ENCODE results near the gene E2F6.

Gene E2F6

DNA sequence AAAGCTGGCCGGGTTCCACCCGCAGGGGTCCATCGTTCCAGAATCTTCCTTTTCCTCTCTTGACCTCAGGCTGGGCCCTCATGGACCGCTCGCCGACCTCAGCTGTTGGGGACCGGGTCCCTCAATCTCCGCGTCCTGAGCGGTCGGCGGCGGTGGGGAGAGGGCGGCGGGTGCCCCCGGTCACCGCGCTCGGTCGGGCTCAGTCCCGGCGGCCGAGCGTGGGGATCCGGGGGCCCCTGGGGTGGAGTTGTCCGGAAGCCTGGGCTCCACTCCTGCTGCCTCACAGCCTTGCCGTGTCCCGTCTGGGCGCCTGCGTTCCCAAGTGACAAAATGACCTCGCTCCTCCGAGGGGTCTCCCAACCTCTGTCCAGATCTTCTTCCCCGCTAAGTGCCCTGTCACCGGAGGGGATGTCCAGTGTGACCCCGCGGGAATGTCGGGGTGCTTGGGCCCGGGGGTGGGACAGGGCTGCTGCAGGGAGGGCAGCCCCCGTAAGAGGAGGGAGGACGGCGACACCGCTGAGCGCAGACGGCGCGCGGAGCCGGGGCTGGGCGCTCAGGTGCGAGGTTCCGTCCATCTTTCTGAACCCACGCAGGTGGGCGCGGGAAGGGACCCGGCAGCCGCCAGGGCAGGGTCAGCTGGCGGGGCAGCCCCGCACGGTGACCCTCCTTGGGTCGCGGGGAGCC lies 16.0 kb upstream of the E2F6 start:
- no peak for FAIRE-seq

DNA sequence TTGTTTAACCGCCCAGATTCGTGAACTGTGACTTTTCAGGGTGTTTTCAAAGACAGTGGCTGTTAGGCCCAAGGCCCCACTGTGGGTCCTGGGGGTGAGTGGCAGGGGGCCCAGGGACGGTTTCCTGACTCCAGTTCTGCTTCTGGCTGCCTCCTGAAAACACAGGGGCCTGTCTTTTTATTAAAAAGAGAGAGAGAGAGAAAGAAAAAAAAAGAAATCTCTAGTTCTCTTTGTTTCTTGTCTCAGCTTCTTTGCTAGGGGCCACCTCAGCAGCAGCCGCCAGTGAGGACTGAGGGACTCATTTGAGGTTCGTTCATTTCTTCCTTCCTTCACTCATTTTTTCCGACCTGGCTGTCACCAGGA lies 15.4 kb upstream of the E2F6 start:
- FAIRE-seq: no peak
- no peak for TF ChIP-seq POLR2A (IDR thresholded peaks at IDR 0.05; ENCODE audit: low read depth, low read length)
- no peak for DNase-seq (ENCODE audit: insufficient read length, low spot score)

More for the DNA sequence above, 16.0 kb upstream of the E2F6 start:
- DNase-seq (ENCODE audit: insufficient read length, low spot score): no peak
- no peak for TF ChIP-seq POLR2A (IDR thresholded peaks at IDR 0.05; ENCODE audit: low read depth, low read length)

DNA sequence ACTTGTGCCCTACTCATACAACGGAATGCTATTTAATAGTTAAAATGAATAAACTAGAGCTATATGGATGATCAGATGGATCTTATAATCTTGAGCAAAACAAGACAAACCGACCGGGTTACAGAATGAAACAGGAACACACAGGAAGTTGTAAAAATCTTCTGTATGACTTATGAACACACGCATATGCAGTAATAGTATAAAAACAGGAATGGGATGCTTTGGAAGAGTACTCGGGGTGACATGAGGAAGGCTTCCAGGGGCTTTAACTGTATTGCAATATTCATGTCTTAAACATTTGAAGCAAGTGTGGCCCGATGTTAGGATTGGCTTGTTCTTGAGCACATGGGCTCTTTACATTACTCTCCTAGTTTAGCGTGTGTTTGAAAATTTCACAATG lies 14.9 kb upstream of the E2F6 start:
- DNase-seq (ENCODE audit: insufficient read length, low spot score): no peak
- FAIRE-seq: no peak
- TF ChIP-seq POLR2A (IDR thresholded peaks at IDR 0.05; ENCODE audit: low read depth, low read length): no peak

DNA sequence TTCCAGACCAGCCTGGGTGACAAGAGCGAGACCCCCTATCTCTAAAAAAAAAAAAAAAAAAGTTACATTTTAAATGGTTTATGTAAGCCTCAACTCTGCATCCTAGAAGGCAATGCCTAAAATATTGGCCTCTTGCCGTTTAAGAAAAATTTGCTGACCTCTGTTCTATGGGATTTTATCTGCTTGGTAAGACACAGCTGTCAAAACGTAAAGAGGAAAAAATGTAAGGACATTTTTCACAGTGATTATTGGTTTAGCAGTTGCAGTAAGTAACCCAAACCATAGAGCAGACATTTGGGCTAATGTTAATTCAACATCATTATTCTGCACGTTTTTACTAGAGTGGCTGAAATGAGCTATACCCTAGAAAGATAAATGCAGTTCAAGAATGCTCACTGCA lies 14.4 kb upstream of the E2F6 start:
- no peak for FAIRE-seq
- no peak for DNase-seq (ENCODE audit: insufficient read length, low spot score)
- TF ChIP-seq POLR2A (IDR thresholded peaks at IDR 0.05; ENCODE audit: low read depth, low read length): no peak

DNA sequence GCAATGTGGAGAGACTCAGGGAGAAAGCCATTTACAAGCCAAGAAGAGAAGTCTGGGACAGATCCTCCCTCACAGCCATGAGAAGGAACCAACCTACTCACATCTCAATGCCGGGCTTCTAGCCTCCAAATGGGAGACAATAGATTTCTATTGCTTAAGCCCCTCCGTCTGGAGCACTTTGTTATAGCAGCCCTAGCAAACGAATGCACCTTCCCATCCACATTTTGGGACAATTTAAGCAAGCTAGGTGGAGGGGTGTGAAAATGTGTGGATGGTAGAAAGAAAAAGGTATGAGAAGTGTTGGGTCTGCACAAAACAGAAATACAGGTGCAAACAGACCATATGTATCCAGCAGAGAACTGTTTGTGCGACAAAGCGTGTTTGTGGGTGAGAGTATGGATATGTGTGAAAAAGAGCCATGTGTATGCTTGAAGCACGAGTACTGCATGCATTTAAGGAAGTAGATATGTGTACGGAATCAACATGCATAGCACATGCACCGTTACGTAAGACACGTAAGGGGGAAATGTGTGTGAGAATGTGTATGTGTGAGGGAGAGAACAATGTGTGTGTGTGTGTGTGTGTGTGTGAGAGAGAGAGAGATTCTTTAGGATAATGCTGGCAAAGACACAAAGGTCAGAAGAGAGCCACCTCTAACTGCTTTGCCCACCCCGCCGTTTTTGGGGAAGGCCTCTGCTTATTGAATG lies 13.1 kb upstream of the E2F6 start:
- FAIRE-seq (no peak), DNase-seq (ENCODE audit: insufficient read length, low spot score) (no peak)
- no peak for TF ChIP-seq POLR2A (IDR thresholded peaks at IDR 0.05; ENCODE audit: low read depth, low read length)

DNA sequence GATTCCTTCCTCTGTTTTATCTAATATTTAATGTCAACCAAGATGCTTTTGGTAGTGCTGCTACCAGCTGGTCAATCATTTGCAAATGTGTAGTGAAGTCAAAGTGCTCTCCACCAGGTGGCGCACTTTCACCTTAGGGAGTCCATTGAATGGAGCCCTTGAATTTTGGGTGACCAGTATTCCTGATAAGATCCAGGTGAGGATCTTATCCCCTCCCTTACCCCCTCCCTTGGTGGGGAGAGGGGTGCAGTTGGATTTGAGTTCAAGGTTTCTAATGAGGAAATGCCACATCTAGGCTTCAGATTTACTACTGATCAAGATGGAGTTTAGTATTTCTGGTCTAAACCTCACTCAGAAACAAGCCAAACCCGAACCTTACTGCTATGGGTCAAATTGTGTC lies 12.0 kb upstream of the E2F6 start:
- FAIRE-seq: peak; percentile 91
- no peak for TF ChIP-seq POLR2A (IDR thresholded peaks at IDR 0.05; ENCODE audit: low read depth, low read length)

DNA sequence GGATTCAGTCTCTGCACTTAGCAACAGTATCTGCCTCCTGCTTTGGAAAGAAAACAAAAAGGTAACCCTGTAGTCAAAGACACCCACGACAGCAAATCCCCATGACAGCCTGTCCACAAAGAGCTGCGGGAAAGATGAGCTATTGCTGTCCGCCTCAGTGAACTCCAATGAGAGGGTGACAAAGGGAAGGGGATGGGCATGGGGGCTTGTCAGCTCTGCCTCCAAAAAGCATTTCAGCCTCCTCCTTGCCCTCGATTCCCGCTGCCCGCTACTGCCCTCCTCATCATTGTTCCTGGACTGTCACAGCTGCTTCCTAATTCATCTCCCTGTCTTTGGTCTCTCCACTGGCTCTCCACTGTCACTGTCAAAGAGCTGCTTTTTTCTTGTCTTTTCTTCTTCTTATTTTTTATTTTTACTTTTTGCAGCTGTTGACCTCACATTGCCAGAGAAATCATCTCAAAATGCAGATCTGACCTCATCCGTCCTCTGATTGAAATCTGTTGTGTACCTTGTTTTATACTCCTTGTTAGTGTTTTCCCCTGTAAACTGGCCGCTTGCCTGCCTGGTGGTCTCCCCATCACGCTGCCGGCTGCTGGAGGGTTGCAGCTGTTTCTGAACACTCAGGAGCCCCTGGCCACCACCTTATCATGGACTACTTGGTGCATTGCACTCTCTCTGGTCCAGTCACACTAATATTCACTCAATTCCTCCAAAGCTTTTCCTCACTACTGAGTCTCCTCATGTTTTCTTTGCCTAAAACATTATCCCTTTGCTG lies 7.9 kb upstream of the E2F6 start:
- DNase-seq (ENCODE audit: insufficient read length, low spot score) (no peak), FAIRE-seq (no peak)
- no peak for TF ChIP-seq POLR2A (IDR thresholded peaks at IDR 0.05; ENCODE audit: low read depth, low read length)

More for the DNA sequence above, 12.0 kb upstream of the E2F6 start:
- DNase-seq (ENCODE audit: insufficient read length, low spot score): peak; percentile 60

DNA sequence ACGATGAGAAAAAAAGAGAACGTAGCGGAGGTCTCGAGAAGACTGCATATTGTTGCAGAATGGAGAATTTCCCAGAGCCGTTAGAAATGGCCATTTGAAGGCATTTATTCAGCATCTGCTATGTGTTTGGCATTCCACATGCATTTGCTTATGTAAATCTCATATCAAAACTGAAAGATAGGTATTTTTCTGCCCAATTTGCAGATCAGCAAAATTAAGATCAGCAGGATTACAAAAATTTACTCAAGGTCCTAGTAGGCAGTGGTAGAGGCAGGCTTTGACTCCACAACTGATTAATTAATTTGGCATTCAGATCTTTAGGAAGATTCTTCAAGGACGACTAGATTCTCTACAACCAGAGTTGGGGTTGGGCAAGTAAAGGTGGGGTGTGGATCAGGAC lies 1.8 kb upstream of the E2F6 start:
- no peak for TF ChIP-seq POLR2A (IDR thresholded peaks at IDR 0.05; ENCODE audit: low read depth, low read length)
- no peak for FAIRE-seq

DNA sequence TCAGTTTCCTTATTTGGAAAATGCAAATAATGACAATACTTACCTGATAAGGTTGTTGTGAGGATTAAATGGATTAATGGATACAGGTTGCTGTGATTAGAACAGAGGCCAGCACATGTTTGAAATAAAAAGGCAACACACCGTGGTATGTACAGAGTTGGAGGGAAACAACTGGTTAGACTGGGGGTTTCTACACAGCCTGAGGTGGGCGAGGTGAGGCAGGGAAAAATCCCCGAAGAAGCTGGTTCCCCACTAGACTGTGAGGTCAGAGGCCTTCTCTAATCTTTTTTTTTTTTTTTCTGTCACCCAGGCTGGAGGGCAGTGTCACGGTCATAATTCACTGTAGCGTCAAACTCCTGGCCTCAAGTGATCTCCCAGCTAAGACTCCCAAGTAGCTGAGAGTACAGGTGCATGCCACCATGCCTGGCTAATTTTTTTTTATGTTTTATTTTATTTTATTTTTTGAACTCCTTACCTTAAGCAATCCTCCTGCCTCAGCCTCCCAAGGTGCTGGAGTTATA lies 1.2 kb upstream of the E2F6 start:
- DNase-seq (ENCODE audit: insufficient read length, low spot score) (no peak), FAIRE-seq (no peak)
- TF ChIP-seq POLR2A (IDR thresholded peaks at IDR 0.05; ENCODE audit: low read depth, low read length): no peak

More for the DNA sequence above, 1.8 kb upstream of the E2F6 start:
- no peak for DNase-seq (ENCODE audit: insufficient read length, low spot score)

DNA sequence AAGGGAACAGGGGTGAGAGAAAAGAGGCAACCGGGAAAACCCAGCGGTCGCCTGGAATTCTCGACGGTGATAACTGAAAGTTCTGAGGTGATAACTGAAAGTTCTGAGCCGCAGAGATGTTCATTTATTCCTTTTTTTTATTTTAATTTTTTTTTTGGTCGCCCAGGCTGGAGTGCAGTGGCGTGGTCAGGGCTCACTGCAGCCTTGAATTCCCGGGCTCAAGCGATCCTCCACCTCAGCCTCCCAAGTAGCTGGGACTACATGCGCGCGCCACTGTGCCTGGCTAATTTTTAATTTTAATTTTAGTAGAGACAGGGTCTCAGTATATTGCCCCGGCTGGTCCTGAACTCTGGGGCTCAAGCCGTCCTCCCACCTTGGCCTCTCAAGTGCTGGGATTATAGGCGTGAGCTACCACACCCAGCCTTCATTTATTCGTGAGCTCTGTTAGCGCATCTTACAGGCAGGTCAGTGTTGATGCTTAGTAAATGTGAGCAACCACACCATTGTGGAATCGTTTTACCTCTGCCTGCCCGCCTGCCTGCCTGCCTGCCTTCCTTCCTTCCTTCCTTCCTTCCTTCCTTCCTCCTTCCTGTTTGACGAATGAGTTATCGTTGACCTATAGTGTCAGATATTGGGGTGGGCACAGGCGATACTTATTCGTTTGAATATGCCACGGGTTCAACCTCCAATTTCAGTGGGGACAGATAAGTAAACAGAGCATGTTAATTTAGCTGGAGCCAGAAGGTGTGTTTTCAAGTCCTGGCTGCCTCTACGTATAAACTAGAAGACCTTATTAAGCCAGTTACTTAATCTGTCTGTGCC lies 557 bp upstream of the E2F6 start:
- no peak for TF ChIP-seq POLR2A (IDR thresholded peaks at IDR 0.05; ENCODE audit: low read depth, low read length)
- DNase-seq (ENCODE audit: insufficient read length, low spot score) (no peak), FAIRE-seq (no peak)

DNA sequence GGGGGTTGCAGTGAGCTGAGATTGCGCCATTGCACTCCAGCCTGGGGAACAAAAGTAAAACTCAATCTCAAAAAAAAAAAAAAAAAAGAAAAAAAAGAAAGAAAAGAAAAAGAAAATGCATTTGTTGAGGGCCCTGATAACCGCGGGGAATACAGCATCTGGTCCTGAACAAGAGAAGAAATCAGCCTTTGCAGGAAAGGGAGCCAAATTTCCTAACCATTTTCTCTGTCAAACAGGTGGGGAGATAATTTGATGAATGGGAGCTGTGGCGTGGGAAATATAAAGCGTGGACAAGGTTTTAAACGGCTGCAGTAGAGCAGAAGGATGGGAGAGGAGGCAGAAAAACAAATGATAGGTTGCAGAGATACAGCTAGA lies 864 bp downstream of the E2F6 start:
- no peak for FAIRE-seq
- no peak for TF ChIP-seq POLR2A (IDR thresholded peaks at IDR 0.05; ENCODE audit: low read depth, low read length)

DNA sequence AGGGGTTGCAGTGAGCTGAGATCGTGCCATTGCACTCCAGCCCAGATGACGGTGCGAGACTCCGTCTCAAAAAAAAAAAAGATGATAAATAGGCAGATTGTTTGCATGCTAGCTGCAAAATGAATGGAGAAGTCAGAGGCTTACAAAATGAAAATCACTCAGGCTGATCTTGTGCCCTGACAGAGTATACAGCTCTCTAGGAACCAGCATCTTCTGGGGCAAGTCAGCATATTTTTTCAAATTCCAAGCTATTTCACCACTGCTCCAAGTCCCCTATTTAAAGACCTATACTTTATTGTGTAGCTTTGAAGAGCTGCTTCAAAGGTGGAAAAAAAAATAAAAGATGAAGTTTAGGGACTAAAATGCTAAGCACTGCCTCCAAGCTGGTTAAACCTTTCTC lies 6.1 kb downstream of the E2F6 start:
- DNase-seq (ENCODE audit: insufficient read length, low spot score) (no peak), FAIRE-seq (no peak)
- no peak for TF ChIP-seq POLR2A (IDR thresholded peaks at IDR 0.05; ENCODE audit: low read depth, low read length)

More for the DNA sequence above, 864 bp downstream of the E2F6 start:
- no peak for DNase-seq (ENCODE audit: insufficient read length, low spot score)

DNA sequence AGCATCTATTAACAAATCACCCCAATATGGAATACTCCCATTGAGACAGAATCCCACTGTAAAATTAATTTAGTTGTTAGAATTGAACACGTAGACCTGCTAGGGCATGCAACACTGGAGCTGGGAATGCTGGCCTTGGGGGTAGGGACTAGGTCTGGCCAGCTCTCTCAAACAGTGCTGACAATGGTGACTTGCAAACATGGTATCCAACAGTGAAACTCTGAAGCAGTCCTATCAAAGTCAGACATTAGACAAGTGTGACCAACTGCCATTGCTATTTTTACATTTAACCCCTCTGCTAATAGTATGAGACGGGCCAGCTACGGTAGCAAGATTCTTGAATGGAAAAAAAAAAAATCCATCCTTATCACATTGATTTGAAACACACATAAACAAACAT lies 7.2 kb downstream of the E2F6 start:
- TF ChIP-seq POLR2A (IDR thresholded peaks at IDR 0.05; ENCODE audit: low read depth, low read length): no peak
- DNase-seq (ENCODE audit: insufficient read length, low spot score) (no peak), FAIRE-seq (no peak)

DNA sequence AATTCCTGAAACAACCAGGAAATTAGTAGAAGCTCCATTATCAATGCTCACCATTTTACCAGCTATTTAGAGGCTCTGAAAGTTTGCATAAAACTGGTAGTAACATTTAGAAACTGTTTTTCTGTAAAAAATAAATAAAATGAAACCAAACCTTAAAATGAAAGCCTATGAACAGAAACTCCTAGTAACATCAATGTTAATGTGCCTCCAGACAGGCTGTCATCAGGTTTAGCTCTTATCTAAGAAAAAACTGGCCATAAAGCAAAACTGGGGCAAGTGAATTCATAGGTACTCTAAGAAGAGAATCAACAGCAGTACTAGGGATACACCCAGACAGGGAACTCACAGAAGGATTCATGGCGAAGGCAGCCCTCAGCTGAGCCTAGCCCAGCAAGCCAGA lies 8.0 kb downstream of the E2F6 start:
- FAIRE-seq (no peak), DNase-seq (ENCODE audit: insufficient read length, low spot score) (no peak)
- TF ChIP-seq POLR2A (IDR thresholded peaks at IDR 0.05; ENCODE audit: low read depth, low read length): no peak

Measured in H54 (cell line).